Neural cell (in vitro differentiated cells): ENCODE results near the gene PEX11B.
"Not testable (repeated sequence)": the region's sequence is repeated elsewhere in the genome, so short reads cannot be mapped to it uniquely, and the experiment has no call there.

Experiments used
- EZH2 ChIP-seq: fragments of 200-600, 300-800 bp; shearing (Covaris generic), sonication (generic); IDR thresholded peaks from 2 replicates; pipeline ENCODE4 v1.6.1; 2014; ENCODE audit warnings: antibody characterized with exemption, low read length, borderline replicate concordance, mild to moderate bottlenecking; ENCODE audit not compliant: insufficient read depth, poor library complexity, severe bottlenecking
- POLR2AphosphoS5 ChIP-seq: IDR thresholded peaks from 2 replicates; pipeline ENCODE4 v1.6.1; 2012
- TF ChIP-seq, protein P1 (sequence below): fragments of 450-650 bp; IDR thresholded peaks from 2 replicates; pipeline ENCODE4 v1.5.1; 2014; ENCODE audit warnings: antibody characterized with exemption, mild to moderate bottlenecking, moderate library complexity; ENCODE audit not compliant: poor library complexity, severe bottlenecking
- TF ChIP-seq, protein P2 (sequence below): IDR thresholded peaks from 2 replicates; pipeline ENCODE4 v1.6.1; 2012; ENCODE audit warnings: borderline replicate concordance

DNA sequence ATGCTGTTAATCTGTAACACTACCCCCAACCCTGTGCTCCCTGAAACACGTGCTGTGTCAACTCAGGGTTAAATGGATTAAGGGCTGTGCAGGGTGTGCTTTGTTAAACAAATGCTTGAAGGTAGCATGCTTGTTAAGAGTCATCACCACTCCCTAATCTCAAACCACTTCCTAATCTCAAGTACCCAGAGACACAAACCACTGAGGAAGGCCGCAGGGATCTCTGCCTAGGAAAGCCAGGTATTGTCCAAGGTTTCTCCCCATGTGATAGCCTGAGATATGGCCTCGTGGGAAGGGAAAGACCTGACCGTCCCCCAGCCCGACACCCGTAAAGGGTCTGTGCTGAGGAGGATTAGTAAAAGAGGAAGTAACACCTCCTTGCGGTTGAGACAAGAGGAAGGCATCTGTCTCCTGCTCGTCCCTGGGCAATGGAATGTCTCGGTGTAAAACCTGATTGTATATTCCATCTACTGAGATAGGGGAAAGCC, 14.0 kb upstream of the PEX11B start:
- TF ChIP-seq POLR2AphosphoS5, EZH2: not testable (repeated sequence)
- TF ChIP-seq, protein P1, sequence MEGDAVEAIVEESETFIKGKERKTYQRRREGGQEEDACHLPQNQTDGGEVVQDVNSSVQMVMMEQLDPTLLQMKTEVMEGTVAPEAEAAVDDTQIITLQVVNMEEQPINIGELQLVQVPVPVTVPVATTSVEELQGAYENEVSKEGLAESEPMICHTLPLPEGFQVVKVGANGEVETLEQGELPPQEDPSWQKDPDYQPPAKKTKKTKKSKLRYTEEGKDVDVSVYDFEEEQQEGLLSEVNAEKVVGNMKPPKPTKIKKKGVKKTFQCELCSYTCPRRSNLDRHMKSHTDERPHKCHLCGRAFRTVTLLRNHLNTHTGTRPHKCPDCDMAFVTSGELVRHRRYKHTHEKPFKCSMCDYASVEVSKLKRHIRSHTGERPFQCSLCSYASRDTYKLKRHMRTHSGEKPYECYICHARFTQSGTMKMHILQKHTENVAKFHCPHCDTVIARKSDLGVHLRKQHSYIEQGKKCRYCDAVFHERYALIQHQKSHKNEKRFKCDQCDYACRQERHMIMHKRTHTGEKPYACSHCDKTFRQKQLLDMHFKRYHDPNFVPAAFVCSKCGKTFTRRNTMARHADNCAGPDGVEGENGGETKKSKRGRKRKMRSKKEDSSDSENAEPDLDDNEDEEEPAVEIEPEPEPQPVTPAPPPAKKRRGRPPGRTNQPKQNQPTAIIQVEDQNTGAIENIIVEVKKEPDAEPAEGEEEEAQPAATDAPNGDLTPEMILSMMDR = not testable (repeated sequence)
- TF ChIP-seq, protein P2, sequence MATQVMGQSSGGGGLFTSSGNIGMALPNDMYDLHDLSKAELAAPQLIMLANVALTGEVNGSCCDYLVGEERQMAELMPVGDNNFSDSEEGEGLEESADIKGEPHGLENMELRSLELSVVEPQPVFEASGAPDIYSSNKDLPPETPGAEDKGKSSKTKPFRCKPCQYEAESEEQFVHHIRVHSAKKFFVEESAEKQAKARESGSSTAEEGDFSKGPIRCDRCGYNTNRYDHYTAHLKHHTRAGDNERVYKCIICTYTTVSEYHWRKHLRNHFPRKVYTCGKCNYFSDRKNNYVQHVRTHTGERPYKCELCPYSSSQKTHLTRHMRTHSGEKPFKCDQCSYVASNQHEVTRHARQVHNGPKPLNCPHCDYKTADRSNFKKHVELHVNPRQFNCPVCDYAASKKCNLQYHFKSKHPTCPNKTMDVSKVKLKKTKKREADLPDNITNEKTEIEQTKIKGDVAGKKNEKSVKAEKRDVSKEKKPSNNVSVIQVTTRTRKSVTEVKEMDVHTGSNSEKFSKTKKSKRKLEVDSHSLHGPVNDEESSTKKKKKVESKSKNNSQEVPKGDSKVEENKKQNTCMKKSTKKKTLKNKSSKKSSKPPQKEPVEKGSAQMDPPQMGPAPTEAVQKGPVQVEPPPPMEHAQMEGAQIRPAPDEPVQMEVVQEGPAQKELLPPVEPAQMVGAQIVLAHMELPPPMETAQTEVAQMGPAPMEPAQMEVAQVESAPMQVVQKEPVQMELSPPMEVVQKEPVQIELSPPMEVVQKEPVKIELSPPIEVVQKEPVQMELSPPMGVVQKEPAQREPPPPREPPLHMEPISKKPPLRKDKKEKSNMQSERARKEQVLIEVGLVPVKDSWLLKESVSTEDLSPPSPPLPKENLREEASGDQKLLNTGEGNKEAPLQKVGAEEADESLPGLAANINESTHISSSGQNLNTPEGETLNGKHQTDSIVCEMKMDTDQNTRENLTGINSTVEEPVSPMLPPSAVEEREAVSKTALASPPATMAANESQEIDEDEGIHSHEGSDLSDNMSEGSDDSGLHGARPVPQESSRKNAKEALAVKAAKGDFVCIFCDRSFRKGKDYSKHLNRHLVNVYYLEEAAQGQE = not testable (repeated sequence)
